Muscle of back (tissue), 11 donors: ENCODE measurements around the gene VARS2. TPM values are rescaled to one million over a fixed set of nuclear protein-coding genes. Genes with fewer than 3 reads are reported as not detected.
"Not testable (repeated sequence)": the region's sequence is repeated elsewhere in the genome, so short reads cannot be mapped to it uniquely, and the experiment has no call there.

Source experiments
- DNase-seq, 3 donors: peaks; one replicate each; pipeline versions ENCODE4 v3.0.0 to v3.0.0-alpha.2; 2013
- polyA plus RNA-seq, 10 donors: library from polyadenylated mRNA; unstranded; fragments of 120-200 nt; gene quantifications; one replicate each; pipeline ENCODE4 v1.2.1, GENCODE V29; 2013; ENCODE audit not compliant: insufficient read length in 10 of 10

The VARS2 gene
- polyA plus RNA-seq, 10 donors, result 16.8 to 32.5 (median 25.2) TPM

DNA sequence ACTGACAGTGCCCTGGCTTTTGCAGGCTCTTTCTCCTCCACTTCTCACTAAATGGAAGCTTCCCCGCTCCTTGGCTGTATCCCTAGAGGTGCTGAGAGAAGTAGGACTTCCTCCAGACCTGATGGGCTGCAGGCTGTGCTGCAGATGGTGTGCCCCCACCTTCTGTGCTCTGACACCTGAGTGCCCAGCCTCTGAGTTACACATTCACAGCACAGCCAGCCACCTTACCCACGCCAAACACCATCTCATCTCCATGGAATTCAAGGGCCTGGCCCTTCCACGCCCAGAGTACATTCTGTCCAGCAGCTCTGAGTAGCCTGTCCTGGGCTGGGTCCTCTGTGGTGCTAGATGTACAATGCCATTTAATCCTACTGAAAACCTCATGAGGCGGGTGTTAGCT, 12.6 kb downstream of the VARS2 start:
- no peak for DNase-seq

DNA sequence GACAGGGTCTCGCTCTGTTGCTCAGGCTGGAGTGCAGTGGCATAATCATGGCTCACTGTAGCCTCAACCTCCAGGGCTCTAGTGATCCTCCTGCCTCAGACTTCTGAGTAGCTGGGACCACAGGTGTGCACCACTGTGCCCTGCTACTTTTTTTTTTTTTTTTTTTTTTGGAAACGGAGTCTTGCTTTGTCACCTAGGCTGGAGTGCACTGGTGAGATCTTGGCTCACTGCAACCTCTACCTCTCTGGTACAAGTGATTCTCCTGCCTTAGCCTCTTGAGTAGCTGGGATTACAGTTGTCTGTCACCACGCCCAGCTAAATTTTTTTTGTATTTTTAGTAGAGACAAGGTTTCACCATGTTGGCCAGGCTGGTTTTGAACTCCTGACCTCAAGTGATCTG, 13.0 kb downstream of the VARS2 start:
- not testable (repeated sequence) for DNase-seq

DNA sequence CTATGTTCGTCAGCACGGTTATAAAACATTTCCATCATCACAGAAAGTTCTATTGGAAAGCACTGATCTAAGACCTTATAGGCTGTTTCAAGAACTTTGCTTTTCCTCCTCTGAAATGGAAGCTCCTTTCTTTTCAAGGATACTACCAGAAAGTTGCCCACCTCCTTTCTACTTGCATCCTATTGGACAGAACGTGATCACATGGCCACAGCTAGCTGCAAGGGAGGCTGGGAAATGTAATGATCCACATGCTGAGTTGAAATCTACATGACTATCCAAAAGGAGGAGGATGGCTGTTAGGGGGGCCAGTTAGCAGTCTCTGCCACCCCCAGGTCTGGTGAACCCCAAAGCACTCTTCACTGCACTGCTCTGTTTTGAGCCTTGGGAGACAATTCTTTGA, 14.6 kb downstream of the VARS2 start:
- no peak for DNase-seq

DNA sequence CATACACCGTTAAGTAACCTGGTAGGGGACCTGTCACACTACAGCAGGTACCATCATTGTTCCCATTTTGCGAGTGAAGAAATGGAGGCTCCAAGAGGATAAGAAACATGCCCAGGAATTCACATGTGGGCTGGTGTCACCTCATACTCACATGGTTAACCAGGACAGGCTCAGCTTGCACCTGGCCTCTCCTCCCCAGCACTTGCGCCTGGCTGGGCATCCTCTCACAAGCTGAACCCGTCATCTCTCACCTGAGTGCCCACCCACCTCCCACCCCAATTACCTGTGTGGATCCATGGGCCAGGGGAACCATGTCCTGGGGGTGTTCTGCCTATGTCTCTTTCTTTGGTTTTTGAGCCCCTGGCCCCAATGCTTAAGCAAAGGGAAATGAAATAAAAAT, 16.5 kb downstream of the VARS2 start:
- no peak for DNase-seq

DNA sequence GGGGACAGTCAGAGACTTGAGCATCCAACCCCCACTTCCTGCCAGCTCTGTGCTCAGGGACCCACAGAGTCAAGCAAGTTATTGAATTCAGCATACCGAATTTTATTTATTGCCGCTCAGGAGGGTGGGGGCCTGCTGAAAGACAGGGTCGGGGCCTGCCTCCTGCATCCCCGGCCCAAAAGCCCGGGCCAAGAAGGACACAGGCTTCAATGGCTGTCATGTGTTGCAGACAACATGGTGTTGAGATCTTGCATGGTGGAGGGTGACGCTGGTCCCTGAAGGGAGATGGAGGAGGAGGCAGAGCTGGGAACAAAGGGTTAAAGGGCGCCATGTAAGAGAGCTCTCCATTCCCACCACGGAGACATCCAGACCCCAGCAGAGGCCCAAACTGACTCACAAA, 17.2 kb downstream of the VARS2 start:
- DNase-seq, result no peak

DNA sequence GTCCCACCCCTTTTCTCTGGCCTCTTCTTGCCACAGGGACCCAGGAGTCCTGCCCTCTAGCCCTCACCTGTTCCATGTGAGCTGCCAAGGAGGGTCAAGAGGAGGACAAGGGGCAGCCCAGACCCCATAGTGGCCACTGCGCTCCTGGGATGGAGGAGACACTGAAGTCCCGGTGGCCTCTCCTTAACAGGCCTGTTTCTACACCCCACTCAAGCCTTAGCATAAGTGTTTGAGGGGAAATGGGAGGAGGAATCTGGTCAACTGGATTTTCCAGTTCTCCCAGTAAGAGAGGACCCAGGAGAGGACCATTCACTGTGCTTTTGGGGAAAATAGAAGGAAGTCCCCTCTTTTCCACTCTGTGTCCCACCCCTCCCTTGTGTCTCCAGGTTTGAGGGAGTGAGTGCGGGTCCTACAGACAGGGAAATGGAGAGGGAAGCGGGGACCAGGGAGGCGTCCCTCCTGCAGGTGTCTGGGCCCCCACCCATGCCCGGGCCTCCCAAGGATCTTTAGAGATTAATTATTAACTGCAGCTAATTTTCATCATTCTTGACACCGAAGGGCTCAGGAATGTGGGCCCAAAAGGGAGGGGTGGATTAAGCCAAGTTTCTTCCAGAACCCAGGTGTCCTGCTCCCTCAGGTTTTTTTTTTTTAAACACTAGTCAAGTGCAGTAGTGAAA, 18.1 kb downstream of the VARS2 start, which contains the start of gene SFTA2:
TSS of gene SFTA2 (minus strand) at position 202 of the 677 bp plus-strand sequence. CDS start at position 128, 74 bp downstream.
- no peak for DNase-seq

DNA sequence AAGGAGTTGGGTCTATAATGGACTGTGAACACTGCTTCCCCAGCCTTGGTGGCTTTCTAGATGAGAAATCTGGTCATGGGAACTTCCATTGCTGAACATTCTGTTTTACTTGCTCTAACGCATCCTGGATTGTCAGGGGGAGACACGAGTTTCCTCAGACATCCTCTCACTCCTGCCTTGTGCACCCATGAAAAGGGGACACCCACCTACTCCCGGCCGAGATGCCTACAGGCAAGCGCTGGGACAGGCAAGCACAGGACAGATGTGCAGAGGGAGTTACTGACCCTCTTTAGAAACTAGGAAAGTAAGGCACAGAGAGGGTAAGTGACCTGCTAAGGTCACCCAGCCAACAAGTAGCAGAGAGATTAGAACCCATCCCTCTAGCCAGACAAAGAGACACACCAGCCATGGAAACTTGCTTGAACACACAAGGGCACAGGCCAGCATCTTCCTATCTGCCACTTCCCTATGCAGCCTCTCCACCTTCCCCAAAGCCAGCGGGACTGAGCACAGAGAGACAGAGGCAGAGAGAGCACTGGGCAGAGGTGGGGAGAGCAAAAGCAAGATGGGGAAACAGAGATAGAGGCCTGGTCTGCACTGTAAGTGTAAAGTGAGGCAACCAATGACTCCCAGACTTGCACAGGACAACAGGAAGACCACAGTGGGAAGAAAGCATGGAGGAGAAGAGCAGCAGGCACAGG, 18.8 kb downstream of the VARS2 start:
- no peak for DNase-seq

DNA sequence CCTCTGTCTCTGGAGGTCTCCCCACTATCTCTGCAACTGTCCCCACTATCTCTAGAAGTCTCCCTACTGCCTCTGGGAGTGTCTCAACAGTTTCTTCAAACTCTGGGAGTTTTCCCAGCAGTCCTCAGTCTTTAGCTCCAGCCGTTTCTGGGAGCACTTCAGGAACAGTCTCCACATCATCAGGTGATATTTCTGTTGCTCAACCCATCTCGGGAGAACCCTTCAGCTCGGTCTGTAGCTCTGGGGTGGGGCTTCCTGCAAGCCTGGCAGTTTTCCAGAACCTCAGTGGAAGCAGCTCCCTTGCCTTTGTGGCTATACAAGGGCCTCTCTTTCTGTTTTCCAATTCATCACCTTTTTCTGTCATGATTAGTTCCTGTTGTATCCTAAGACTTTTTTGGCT, 21.0 kb downstream of the VARS2 start:
- DNase-seq, result no peak

DNA sequence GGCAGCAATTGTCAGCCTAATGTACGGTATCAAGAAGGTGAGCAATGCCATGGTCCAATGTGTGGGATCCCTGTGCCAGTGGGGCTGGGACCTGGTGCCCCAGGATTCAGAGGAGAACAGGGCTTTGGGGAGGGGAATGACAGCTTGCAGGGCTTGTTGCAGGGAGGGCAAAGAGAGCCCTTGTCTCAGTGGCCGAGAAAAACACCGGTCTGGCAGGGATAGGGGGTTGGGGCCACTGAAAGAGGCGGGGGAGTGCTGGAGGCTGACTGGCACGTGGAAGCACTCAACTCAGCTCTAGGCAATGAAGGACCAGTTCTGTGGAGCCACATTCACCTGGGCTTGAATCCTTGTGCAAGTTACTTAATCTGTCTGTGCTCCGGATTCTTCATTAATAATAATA, 23.2 kb downstream of the VARS2 start:
- DNase-seq, result no peak

DNA sequence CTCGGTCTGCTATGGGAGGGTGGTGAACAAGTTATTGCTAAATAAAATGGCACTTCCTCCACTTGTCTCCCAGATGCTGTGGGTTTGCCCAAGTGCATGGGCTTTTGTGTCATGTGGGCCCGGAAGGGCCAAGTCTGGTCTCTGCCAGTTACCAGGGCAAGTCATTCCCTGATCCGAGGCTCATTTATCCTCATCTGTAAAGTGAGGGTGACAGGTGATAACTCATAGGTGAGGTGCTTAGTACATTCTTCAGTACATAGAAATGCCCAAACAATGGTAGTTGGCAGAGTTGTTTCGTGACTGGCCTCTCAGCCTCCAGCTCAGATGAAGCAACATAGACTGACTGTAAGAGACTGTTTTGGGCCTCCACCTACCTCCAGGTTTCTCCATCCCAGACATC, 24.7 kb downstream of the VARS2 start:
- no peak for DNase-seq

DNA sequence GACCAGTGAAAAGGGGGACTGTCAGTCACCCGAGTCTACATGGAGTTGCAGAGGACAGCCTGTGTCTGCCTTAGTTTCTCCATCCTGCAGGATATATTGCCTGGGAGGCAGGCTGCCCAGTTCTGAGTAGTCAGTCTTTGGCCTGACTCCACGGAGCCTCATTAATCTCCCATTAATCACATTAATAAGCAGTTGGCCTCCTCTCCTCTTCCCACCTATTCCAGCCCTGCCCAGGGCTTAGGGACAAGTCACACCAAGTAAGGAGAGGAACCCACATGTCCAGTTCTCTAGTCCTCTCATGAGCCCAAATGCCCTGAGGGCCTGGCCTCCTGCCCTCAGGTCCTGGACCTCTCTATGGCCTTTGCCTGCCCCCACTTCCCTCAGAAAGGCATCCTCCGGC, 25.4 kb downstream of the VARS2 start:
- no peak for DNase-seq

DNA sequence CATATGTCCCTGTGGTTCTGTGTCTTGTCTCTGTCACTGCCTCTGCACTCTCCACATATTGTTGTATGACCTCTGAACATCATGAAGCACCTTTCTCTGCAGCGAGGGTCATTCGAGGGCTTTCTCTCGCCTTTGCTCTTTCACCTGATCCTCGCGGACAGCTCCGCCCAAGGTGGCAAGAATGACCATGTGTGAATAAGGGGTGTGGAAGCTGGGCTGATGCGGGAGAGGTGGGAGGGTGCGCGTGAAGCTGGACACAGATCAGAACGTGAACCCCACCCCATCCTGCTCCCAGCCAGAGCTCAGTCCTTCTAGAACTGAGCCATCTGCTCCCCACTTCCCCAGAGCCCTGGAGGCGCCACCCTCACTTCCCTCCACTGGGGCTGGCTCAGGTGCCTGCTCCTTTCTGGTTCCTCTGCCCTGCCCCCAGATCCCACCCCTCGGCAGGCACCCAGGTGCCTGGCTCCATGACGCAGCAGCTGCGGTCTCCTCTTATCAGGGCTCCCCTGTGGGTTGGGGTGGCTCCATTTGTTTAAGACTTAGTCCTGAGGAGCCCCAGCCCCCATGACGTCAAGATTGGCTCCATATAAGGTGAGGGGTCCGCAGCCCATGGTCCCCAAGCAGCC, 26.4 kb downstream of the VARS2 start, which contains the start of gene MUCL3:
TSS of gene MUCL3 (plus strand) at position 613 of the 626 bp plus-strand sequence. CDS start 27 bp downstream, outside the sequence.
- no peak for DNase-seq

DNA sequence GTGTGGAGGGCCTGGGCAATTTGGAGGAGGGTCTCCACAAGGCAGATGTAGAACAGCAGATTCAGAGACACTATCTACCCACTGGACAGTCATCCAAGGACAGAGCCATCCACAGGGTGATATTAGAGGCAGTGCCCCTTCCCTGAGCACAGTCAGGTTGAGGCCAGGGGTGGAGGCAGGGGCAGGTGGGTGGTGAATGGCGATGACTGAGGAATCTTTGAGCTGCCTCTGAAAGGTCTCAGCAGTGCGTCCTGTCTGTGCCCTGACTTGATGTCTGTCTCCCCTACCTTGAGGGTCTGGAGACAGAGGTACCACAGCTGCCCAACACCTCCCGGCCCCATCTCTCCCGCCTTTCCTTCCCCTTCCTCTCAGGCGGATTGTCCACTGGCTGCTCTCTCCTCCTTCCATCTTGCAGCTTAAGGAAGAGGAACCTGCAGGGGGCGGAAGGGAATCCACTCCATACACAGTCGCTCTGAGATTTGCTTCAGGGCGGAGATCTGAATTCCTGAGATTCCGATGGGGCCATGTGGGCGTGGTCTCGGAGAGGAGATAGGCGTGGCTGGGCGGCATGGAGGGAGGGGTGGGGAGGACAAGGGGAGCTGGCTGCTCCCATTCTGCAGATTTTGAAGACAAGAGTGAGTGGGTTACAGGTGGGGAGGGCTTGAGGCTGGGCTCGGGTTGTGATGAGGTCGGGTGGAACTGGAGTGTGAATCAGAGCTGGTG, 28.5 kb downstream of the VARS2 start:
- DNase-seq, result peak; percentile 15 to 54 (median 51)

DNA sequence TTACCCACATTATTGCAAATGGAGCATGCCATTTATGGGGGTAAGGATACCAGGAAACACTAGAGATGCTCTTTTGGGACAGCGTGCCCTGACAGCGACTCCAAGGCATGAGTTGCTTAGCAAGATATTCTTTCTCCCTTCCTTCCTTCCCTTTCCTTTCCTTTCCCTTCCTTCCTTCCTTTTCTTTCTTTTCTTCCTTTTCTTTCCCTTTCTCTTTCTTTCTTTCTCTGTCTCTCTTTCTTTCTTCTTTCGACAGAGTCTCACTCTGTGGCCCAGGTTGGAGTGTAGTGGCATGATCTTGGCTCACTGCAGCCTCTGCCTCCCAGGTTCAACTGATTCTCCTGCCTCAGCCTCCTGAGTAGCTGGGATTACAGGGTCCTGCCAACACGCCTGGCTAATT, 30.0 kb downstream of the VARS2 start:
- DNase-seq, result no peak

DNA sequence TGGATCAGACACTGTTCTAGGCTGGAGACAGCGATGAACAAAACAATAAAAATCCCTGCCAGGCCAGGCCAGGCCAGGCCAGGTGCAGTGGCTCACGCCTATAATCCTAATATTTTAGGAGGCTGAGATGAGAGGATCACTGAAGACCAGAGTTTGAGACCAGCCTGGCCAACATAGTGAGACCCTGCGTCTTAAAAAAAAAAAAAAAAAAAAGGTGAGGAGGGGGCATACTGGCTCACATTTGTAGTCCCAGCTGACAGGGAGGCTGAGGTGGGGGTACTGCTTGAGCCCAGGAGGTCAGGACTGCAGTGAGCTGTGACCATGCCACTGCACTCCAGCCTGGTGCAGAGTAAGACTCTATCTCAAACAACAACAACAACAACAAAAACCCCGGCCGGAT, 31.2 kb downstream of the VARS2 start:
- DNase-seq, result no peak

DNA sequence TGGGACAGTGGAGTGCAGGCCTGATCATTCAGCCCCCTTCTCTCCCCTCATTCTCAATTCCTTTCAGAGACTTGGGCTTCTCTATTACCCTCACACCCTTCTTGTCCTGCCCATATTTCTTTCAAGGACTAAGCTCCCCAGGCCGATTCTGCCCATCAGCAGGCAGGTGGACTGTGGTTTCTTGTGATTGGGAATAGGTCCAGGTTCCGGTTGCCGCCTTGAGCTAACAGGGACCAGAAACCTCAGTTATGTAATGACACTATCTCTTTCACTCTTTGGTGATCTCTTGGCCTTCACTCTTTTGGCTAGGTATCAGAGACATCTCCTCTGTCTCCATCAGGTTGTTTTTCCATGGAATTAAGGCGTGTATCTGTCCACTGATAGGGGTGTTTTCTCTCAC, 33.2 kb downstream of the VARS2 start:
- no peak for DNase-seq

DNA sequence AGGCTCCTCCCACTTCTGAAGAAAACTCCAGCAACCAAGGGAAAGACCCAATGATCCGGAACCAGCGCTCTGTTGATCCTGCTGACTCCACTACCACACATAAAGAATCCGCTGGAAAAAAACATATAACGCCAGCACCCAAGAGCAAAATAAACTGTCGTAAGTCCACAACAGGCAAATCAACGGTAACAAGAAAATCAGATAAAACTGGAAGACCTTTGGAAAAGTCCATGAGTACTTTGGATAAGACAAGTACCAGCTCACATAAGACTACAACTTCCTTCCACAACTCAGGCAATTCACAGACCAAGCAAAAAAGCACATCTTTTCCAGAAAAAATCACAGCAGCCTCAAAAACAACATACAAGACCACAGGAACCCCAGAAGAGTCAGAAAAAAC, 34.8 kb downstream of the VARS2 start:
- no peak for DNase-seq

DNA sequence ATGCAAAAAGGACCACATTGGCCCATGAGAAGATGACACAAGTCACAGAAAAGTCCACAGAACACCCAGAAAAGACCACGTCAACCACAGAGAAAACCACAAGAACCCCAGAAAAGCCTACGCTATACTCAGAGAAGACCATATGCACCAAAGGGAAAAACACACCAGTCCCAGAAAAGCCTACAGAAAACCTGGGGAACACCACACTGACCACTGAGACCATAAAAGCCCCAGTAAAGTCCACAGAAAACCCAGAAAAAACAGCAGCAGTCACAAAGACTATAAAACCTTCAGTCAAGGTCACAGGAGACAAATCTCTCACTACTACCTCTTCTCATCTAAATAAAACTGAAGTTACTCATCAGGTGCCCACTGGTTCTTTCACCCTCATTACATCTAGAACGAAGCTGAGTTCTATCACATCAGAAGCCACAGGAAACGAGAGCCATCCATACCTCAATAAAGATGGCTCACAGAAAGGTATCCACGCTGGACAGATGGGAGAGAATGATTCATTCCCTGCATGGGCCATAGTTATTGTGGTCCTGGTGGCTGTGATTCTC, 38.0 kb downstream of the VARS2 start:
- no peak for DNase-seq

DNA sequence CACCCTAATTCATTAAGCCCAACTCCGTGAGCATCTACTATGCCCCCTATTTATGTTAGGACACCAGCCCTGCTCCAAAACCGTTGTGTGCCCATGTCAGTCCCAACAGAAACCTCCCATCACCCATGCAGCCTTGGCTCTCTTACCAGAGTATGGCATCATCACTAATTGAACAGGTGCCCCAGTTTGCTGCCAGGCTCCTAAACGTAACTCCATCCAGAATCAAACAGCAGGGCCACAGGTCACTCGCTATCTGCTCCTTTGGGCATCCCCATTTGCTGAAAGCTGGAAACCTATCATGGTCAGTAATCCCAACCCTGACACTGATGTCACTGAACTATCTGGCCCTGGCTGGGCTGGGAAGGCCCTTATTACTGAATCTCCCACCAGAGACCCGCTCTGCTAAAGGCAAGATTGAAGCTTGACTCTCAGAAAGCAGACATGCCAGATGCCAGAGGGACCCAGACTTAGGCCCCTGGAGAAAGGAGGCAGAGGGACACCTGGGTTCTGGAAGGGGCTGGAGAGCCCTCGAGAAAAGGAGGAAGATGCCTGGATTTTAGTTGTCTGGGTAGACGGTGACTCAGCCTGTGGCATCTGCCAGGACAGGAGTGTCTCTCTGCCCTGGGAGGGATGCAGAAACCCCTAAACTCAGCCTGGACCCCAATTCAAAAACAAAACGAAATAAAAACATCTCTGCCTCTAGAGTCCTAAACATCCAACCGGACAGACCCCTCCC, 40.8 kb downstream of the VARS2 start:
- DNase-seq, result no peak

DNA sequence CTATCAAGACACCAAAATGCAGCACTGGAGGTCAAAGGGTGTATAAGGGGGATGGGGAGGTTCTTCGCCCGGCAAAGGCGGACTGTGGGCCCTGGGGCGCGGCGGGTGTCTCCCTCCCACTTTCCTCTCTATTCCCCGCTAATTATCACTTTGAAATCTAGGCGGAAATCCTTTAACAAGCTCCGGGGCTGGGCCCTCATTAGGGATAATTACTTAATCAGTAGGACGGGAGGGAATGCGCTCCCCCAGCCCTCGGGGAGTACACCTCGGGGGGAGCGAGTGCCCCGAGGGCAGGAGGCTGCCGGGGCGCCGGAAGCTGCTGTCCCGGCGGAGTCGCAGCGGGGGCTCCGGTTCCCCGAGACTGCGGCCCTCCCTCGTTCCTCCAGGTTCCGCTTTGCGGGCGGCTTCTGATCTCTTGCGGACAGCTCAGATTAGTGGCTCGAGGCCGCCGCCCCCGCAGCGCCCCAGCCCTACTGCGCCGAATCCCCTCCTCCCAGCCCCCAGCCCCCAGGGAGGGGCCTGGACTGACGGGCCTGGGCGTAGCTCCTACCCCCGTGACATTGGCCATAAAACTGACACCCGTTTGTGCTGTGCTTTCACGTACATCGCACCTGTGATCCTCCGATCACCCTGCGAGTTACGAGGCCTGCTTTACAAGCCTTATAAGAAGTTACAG, 41.5 kb downstream of the VARS2 start:
- peak in 2 of 3 donors; percentile 32 to 64 for DNase-seq

DNA sequence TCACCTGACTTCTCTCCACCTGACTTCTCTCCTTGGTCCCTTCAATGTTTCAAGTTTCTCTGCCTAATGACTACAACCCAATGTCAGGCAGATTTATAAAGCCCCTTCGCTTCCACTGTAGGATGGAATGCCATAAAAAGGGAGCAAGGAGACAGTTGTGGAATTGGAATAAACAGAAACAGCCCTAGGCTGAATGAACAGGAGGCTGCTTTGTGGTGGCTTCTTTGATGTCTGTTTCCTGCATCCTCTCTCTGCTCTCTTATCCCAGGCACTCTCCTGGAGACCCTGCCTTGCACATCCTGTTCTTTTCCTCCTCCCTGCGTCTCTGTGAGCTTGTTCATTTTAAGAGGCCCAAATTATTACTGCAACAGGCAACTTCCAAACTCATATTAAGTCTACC, 43.7 kb downstream of the VARS2 start:
- no peak for DNase-seq
